NCI-H748 treated with DMSO at 0.1 percent for 48 hours (cell line): Measurements from ENCODE around the gene GMEB2.

Experiments used
- DNase-seq: peaks from one replicate; lab custom pipeline; 2025; lab: John Stamatoyannopoulos, UW

Gene GMEB2

DNA sequence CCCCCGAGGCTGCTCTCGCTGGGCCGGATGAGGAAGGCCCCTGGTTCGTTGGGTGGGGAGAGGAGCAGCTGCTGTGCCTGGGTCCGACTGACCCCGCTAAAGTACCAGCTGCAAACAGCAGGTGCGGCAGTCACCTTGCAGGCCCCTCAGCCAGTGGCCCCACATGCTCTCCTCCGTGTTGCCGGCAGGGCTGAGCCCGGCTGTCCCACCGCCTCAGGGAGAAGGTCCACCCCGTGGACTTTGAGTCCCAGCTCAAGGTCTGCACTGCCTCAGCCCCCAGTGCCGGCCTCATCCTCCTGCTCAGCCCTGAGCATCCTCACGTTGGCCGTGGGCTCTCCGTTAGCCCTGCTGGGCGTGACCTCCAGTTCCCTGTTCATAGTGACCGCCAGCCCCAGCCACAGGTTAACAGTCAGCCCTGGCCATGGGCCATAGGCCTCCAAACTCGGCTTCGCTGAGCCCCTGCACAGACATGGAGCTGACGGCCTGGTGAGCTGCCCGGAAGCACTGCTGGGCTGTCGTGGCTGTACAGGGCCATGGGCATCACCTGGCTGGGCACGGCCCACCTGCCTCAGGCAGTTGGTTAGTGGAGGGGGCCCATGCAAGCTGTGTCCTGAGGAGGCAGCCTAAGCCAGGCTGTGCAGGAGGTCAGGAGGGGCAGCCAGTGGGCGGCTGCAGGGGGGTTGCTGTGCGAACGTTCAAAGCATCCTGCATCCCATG is 82.5 kb downstream of the GMEB2 start:
- no peak for DNase-seq

DNA sequence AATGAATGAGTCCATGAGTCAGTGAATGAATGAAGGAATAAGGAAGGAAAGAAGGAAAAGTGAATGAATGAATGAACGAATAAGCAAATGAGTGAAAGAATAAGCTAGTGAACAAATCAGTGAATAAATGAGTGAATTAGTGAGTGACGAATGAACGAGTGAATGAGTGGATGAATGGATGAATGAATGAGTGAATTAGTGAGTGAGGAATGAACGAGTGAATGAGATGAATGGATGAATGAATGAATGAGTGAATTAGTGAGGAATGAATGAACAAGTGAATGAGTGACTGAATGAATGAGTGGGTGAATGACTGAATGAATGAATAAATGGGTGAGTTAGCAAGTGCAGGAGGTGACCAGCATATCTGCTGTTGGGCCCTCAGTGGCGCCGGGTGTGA is 83.2 kb downstream of the GMEB2 start:
- no peak for DNase-seq

DNA sequence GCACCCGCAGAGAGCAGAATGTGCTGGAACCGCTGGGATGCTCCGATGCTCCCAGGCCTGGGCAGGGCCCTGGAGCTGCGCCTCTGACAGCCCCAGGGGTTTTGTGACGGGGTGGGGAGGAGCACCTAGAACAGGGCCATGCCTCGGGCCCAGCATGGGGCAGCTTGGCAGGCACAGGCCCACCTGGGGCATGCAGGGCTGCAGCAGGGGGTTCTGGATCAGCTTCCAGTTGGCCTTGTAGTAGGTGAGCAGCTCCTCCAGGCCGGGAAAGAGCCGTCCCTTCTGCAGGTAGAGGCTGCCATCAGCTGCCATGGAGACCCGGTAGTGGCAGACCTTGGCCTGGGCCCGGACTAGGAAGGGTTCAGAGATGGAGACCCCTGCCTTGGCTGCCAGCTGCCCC is 83.8 kb downstream of the GMEB2 start:
- DNase-seq, result no peak

DNA sequence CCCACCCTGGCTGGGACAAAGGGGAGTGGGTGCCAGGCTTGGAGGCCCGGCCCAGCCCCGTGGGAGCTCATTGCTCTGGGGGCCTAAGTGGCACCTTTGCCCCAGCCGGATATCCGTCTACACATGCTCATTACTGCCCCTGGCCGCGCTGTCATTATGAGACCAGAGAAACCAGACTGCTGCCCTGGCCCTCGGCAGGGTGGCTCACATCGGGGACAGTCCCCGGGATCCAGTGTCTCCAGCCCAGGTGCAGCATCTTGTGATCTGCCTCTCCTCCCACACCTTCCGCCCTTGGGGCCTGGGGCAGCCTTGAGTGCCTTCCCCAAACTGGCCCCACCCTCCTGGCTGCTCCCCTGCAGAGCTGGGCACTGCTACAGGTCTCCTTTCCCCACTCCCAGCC is 84.2 kb downstream of the GMEB2 start:
- DNase-seq, result no peak

DNA sequence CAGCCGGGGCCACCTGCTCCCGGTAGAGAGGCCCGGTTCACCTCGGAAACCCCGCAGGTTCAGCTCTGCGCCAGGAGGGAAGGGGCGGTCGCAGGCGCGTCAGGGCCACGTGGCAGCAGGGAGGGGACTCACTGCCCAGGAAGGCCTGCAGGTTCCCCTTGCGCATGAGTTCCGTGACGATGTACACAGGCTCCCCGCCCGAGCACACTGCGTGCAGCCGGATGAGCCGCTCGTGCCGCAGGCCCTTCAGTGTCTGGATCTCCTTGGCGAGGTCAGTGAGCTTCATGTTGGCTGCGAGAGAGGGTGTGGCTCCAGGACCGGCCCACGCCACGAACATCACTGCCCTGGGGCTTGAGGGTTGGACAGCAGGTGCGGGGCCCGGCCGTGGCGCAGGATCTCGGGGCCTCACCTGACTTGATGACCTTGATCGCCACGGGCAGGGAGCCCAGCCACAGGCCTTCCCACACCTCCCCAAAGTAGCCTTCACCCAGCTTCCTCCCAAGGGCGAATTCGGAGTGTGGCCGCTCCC is 84.8 kb downstream of the GMEB2 start:
- DNase-seq, result no peak

DNA sequence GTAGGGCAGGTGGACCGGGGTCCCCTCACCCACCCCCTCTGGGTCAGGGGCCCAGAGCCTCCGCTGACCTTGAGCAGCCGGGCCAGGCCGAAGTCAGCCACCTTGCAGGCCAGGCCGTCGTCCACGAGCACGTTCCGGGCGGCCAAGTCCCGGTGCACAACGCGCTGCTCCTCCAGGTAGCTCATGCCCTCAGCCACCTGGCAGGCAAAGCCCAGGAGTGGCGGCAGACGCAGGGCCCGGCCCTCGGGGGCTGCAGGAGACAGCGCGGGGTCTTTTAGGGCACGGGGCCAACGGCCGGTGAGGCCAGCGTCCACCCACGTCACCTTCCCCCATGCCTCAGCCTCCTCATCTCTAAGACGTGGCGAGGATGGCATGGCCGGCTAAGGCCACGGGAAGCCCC is 85.5 kb downstream of the GMEB2 start:
- no peak for DNase-seq

DNA sequence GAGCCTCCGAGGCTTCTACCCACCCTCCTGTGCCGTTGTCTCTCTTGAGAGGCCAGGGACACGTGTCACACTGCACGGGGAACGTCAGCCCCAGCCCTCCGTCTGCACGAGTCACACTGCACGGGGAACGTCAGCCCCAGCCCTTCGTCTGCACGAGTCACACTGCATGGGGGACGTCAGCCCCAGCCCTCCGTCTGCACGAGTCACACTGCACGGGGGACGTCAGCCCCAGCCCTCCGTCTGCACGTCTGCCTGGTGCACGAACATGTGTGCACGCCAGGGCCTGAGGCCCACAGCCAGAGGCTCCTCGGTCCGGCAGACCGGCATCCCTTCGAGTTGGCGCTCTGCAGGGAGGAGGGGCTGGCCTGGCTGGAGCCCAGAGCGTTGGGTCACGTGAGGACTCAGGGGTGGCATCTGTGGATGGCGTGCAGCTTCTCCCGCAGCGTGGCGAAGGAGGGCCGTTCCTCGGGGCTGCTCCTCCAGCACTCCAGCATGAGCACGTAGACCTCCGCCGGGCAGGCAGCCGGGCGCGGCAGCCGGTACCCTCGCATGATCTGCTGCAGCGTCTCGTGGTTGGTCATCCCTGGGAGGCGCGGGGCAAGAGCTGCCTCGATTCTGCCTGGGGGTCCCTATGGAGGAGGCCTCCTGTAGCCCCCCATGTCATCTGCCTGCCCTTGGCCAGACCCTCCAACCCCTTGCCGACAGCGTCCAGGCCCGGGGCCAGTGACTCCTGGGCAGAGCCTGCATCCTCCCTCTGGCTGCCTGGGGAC is 86.3 kb downstream of the GMEB2 start:
- no peak for DNase-seq

DNA sequence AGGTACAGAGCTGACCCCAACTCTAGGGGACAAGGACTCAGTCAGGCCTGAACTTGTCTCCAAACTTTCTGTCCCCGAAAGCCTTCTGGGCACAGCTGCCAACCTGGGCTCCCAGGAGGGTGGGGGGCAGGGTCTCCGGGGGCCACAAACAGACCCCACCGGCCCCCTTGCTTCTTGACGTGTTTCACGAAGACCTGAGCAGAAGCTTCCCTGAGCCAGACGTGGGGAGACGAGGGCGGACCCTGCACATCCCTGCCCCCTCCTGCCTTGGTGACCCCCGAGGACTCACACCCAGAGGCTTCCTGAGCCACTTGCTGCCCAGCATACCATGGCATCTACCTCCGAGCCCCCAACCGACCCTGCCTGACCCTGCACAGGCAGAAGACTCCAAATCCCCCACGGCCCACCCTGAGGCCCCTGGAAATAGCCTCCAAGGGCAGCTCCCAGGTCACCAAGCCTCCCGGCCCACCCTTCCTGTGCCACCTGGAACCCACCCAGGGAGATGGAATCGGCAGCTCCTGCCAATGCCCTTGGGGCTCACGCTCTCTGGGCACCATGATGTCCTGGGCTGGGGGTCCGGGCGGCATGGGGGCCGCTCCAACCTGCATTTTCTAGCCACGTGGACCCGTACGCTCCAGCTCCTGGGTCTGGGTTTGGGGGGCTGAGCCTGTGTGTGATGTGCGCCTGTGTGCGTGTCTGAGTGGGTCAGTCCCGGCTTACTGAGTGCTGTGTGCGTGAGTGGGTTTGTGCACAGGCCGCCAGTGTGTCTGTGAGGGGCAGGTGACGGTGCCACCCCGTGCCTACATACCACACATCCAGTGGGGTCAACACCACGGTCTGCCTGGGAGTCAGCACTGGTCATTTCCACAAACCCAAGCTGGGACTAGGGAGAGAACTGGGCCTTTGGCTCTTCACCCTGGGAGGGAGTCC is 87.2 kb downstream of the GMEB2 start:
- no peak for DNase-seq

DNA sequence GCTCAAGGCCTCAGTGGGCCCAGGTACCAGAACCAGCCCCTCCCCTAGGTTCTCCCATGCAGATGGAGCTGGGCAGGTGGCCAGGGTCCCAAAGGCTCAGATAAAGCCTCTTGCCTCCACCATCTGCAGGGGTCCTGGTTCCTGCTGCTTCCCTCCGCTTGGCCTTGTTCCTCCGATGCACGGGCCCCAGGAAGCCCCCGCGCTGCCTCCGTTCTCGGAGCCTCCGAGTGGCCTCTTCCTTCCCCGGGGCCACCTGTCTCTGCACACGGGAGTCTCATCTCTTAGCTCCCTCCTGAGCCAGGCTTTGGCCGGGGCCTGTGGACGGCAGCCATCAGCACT is 87.8 kb downstream of the GMEB2 start:
- DNase-seq, result no peak

DNA sequence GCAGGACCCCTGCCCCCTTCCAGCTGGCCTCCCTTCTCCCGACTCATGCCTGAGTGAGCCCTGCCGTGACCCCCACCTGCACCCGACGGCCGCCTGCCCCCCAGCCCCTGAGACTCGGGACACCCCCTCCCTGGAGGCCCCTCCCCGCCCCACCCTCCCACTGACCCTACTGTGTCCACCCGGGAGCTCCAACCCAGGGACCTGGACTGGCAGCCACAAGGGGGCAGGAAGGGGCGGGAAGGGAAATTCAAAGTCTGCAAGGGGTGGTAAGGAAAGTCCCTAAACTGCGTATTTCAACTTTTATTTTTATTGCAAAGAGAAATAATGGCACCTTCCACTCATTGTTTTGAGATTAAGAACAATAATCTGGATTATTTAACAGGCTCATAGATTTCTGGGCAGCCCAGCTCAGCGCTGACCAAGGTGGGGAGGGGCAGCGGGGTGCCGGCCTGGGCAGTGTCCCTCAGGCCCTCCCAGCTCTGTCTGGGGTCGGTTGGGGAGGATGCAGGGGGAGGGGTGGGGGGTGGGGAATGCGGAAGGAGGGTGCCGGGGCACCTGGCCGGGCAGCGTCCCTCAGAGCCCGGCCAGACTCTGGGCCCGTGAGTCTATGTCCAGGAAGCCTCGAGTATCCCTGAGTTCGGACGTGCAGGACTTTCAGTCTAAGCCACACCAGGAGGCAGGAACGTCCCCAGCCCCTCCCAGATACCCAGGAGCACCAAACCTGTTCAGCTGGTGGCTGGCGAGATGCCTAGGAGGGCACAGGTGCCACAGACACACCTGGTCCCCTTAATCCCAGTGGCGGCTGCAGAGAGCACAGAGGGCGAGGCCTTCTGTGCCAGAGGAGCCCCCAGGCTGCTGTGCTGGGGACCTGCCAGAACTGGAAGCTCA is 88.5 kb downstream of the GMEB2 start:
- DNase-seq, result no peak
